Endothelial cell of umbilical vein (primary cell): Measurements from ENCODE around the gene PRKCZ. TPM values are rescaled to one million over a fixed set of nuclear protein-coding genes. Genes with fewer than 3 reads are reported as not detected.

Experiments used
- BruUV-seq: library from RNA; stranded (reverse); fragments of 400-500 nt; replicated peaks from 2 replicates; lab custom pipeline; 2021; lab: Mats Ljungman, UMichigan
- CTCF ChIA-PET: fragments of 300-600, 350-600 bp; sonication (Branson Sonifier 250); formaldehyde crosslinking; loops from one replicate; lab custom pipeline; 2021; ENCODE audit warnings: antibody characterized with exemption, inconsistent platforms; lab: Charles Lee
- POLR2A ChIA-PET: fragments of 300-600, 350-600 bp; sonication (Branson Sonifier 250); formaldehyde crosslinking; loops from one replicate; lab custom pipeline; 2021; ENCODE audit warnings: antibody characterized with exemption, inconsistent platforms; lab: Charles Lee
- DNase-seq: peaks from one replicate; pipeline ENCODE4 v3.0.0-alpha.2; 2011; ENCODE audit warnings: low read depth, low spot score
- FAIRE-seq: peaks from 2 replicates; lab custom pipeline; 2011; peaks lifted over from hg19 to GRCh38; lab: Jason Lieb, UNC
- H2AFZ ChIP-seq: 2 replicates; pipeline ENCODE4 v1.6.0; 2012; ENCODE audit warnings: low read depth, low read length, control low read depth, inconsistent platforms
- H3K27ac ChIP-seq: 2 replicates; pipeline ENCODE4 v1.5.1; 2011; ENCODE audit warnings: low read depth, mild to moderate bottlenecking, control low read depth, low read length, moderate library complexity; ENCODE audit not compliant: insufficient read depth
- H3K27me3 ChIP-seq, 2 experiments: 2 replicates each; pipeline versions ENCODE4 v1.6.0 to v1.6.1; 2011; ENCODE audit warnings: low read length in 2 of 2, mixed read lengths in 1 of 2; ENCODE audit not compliant: control insufficient read depth in 2 of 2, insufficient read depth in 2 of 2
- H3K36me3 ChIP-seq, 2 experiments: 2 replicates in 1 of 2; 3 replicates in 1 of 2; pipeline ENCODE4 v1.5.1; 2011; ENCODE audit warnings: low read length in 2 of 2, mild to moderate bottlenecking in 1 of 2, moderate library complexity in 1 of 2; ENCODE audit not compliant: control insufficient read depth in 2 of 2, insufficient read depth in 2 of 2; ENCODE audit errors: extremely low read depth in 1 of 2
- H3K4me1 ChIP-seq: 3 replicates; pipeline ENCODE4 v1.5.1; 2011; ENCODE audit warnings: mild to moderate bottlenecking, low read length; ENCODE audit not compliant: control insufficient read depth, insufficient read depth; ENCODE audit errors: extremely low read depth
- H3K4me2 ChIP-seq: 2 replicates; pipeline ENCODE4 v1.6.1; 2011; ENCODE audit warnings: low read length, control low read depth, mixed read lengths; ENCODE audit not compliant: insufficient read depth
- H3K4me3 ChIP-seq, 3 experiments: fragments of 200-600 bp in 1 of 3; sonication (generic), shearing (Covaris generic) in 1 of 3; replicated peaks in 1 of 3; 2 replicates each; pipeline ENCODE4 v1.5.1; 2011 to 2016; ENCODE audit warnings: control low read depth in 3 of 3, low read length in 3 of 3, mild to moderate bottlenecking in 2 of 3, inconsistent platforms in 1 of 3, low read depth in 1 of 3, moderate library complexity in 1 of 3; ENCODE audit not compliant: insufficient read depth in 1 of 3
- H3K79me2 ChIP-seq: 2 replicates; pipeline ENCODE4 v1.6.0; 2012; ENCODE audit warnings: low read length, inconsistent platforms; ENCODE audit not compliant: control insufficient read depth, insufficient read depth
- H3K9ac ChIP-seq: replicated peaks from 2 replicates; pipeline ENCODE3; 2011; ENCODE audit warnings: low read length, control low read depth; ENCODE audit not compliant: insufficient read depth; ENCODE audit errors: extremely low read depth
- H3K9me1 ChIP-seq: replicated peaks from 3 replicates; pipeline ENCODE4 v1.6.0; 2011; ENCODE audit warnings: mild to moderate bottlenecking, low read length; ENCODE audit not compliant: control insufficient read depth, insufficient read depth; ENCODE audit errors: extremely low read depth
- H3K9me3 ChIP-seq: replicated peaks from 2 replicates; pipeline ENCODE4 v1.5.1; 2012; ENCODE audit warnings: low read length, inconsistent platforms; ENCODE audit not compliant: control insufficient read depth, insufficient read depth
- H4K20me1 ChIP-seq: replicated peaks from 2 replicates; pipeline ENCODE3; 2011; ENCODE audit warnings: mild to moderate bottlenecking, low read length; ENCODE audit not compliant: control insufficient read depth, insufficient read depth; ENCODE audit errors: extremely low read depth
- EZH2 ChIP-seq: IDR thresholded peaks from 2 replicates; pipeline ENCODE4 v1.6.1; 2012; ENCODE audit warnings: borderline replicate concordance, low read depth, mild to moderate bottlenecking, moderate library complexity, low read length, inconsistent platforms; ENCODE audit not compliant: severe bottlenecking
- FOS ChIP-seq: IDR thresholded peaks from 2 replicates; pipeline ENCODE4 v1.6.1; 2011; ENCODE audit warnings: mild to moderate bottlenecking, low read length, moderate library complexity, borderline replicate concordance; ENCODE audit not compliant: insufficient read depth
- GATA2 ChIP-seq: IDR thresholded peaks from 2 replicates; pipeline ENCODE4 v1.7.0; 2011; ENCODE audit warnings: low read depth, mild to moderate bottlenecking, moderate library complexity, mixed read lengths, low read length; ENCODE audit not compliant: insufficient read length, insufficient read depth
- JUN ChIP-seq: IDR thresholded peaks from 2 replicates; pipeline ENCODE4 v1.6.1; 2011; ENCODE audit warnings: borderline replicate concordance, low read depth; ENCODE audit not compliant: insufficient read length, insufficient read depth
- MYC ChIP-seq: IDR thresholded peaks from one replicate; pipeline ENCODE4 v1.6.1; 2011; ENCODE audit warnings: mild to moderate bottlenecking, low read depth, low read length
- POLR2A ChIP-seq: IDR thresholded peaks from 2 replicates; pipeline ENCODE4 v1.6.1; 2012; ENCODE audit warnings: low read depth, mild to moderate bottlenecking, control low read depth, low read length
- POLR2AphosphoS5 ChIP-seq: IDR thresholded peaks from 2 replicates; pipeline ENCODE4 v1.6.1; 2012; ENCODE audit warnings: low read depth, mild to moderate bottlenecking, control low read depth, low read length, moderate library complexity; ENCODE audit not compliant: insufficient read depth
- dilution Hi-C: fragments of 300-500 bp; cut with MboI; formaldehyde crosslinking; loops from one replicate; pipeline ENCODE4 v1.15.0; 2019; ENCODE audit warnings: low sequenced_read_pairs; ENCODE audit not compliant: extremely low pct_ligation_motif_present
- intact Hi-C: fragments of 100-400 bp; cut with micrococcal nuclease; formaldehyde crosslinking; loops from one replicate; pipeline ENCODE4 v1.10.0; 2022
- polyA plus RNA-seq, 4 experiments: library from polyadenylated mRNA; depleted of rRNA in 3 of 4; stranded (reverse) in 3 of 4; unstranded in 1 of 4; fragments of >200 nt; gene quantifications; 2 replicates each; pipeline versions ENCODE4 v1.2.1 to v1.2.3, GENCODE V29; 2011 to 2012; ENCODE audit warnings: missing spikeins in 1 of 4
- total RNA-seq: library from RNA; stranded (reverse); gene quantifications from 2 replicates; pipeline ENCODE4 v1.2.3, GENCODE V29; 2021
- TF ChIP-seq, protein P1 (sequence below): IDR thresholded peaks from 2 replicates; pipeline ENCODE4 v1.6.1; 2011; ENCODE audit not compliant: insufficient read depth, insufficient read length
- TF ChIP-seq, protein P2 (sequence below), 2 donors: IDR thresholded peaks; 1 replicate in 1 of 2; 2 replicates in 1 of 2; pipeline ENCODE4 v1.5.1; 2011; ENCODE audit warnings: low read length in 2 of 2, mild to moderate bottlenecking in 2 of 2, moderate library complexity in 2 of 2, control low read depth in 1 of 2, inconsistent platforms in 1 of 2, low read depth in 1 of 2; ENCODE audit not compliant: insufficient read depth in 1 of 2; ENCODE audit errors: extremely low read depth in 1 of 2

PRKCZ gene
- total and polyA plus RNA-seq, 2 donors (not counting 3 experiments of a cell fraction or from before 2014, with no cell fraction given), result 0.22 to 1.7 TPM

DNA sequence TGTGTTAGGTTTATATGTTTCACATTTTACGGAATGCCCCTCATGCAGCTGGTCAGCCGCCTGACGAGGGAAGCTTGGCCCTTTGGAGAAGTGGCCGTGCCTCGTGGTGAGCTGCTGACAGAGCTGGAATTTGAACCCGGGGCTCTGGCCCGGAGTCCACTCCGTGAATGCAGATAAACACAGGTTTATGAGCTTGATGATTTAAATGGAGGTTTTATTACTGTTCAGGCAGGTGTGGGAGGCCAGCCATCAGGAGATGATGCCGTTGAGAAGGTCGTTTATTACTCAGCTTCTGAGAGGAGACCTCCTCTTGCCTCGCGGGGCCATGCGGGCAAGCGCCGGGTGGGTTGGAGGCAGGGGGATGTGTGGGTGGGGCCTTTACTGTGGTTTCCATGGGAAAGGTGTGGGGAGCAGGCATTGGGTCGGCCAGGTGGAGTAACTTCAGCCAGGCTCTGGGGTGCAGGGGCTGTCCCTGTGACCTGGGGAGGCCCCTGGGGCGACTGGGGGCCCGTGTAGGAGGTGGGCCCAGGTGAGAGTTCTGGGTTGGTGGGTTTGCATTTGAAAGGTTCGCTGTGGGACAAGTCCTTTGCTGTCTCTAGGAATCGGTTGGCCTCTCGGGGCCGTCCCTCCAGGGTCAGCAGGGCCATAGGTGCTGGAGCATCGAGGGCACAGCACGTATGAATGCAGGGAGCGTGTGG lies 22.0 kb downstream of the PRKCZ start:
- Histone ChIP-seq H2AFZ (no peak overlapping the region), H3K79me2 (no peaks in the 10 kb centered on the region), H3K27ac (no peak overlapping the region), H3K4me3 (no peak overlapping the region), H3K9me1 (no peaks in the 10 kb centered on the region), H3K4me2 (no peak overlapping the region), H4K20me1 (no peaks in the 10 kb centered on the region), H3K4me1 (no peaks in the 10 kb centered on the region), H3K27me3 (no peaks in the 10 kb centered on the region), H3K36me3 (no peaks in the 10 kb centered on the region), H3K9ac (no peak overlapping the region), H3K9me3 (no peaks in the 10 kb centered on the region)
- TF ChIP-seq, protein P1, sequence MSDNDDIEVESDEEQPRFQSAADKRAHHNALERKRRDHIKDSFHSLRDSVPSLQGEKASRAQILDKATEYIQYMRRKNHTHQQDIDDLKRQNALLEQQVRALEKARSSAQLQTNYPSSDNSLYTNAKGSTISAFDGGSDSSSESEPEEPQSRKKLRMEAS, result no peak
- TF ChIP-seq POLR2A (no peak), GATA2 (no peak), JUN (no peak), POLR2AphosphoS5 (no peak), MYC (no peak), EZH2 (no peak), FOS (no peak)
- TF ChIP-seq, protein P2, sequence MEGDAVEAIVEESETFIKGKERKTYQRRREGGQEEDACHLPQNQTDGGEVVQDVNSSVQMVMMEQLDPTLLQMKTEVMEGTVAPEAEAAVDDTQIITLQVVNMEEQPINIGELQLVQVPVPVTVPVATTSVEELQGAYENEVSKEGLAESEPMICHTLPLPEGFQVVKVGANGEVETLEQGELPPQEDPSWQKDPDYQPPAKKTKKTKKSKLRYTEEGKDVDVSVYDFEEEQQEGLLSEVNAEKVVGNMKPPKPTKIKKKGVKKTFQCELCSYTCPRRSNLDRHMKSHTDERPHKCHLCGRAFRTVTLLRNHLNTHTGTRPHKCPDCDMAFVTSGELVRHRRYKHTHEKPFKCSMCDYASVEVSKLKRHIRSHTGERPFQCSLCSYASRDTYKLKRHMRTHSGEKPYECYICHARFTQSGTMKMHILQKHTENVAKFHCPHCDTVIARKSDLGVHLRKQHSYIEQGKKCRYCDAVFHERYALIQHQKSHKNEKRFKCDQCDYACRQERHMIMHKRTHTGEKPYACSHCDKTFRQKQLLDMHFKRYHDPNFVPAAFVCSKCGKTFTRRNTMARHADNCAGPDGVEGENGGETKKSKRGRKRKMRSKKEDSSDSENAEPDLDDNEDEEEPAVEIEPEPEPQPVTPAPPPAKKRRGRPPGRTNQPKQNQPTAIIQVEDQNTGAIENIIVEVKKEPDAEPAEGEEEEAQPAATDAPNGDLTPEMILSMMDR (IDR thresholded peaks at IDR 0.05; ENCODE audit: extremely low read depth in 1 of 2, insufficient read depth in 1 of 2, low read depth in 1 of 2, low read length in 2 of 2), result no peak
- intact Hi-C loops, result no loop called here
- no peak for FAIRE-seq
- BruUV-seq, result no TSS peak
- no peak for DNase-seq
- CTCF ChIA-PET, result interaction anchor here (1.4 kb wide), 1 partner anchor 28 kb away, joined by 5 read pairs; no protein-coding TSS in a partner anchor
- dilution Hi-C loops, result no loop called here
- POLR2A ChIA-PET, result no interaction called here
